Neural progenitor cell (in vitro differentiated cells): ENCODE data around the gene EXOC6B. TPM values are rescaled to one million over a fixed set of nuclear protein-coding genes. Genes with fewer than 3 reads are reported as not detected.

Experiments used
- DNase-seq: peaks from one replicate; pipeline ENCODE4 v3.0.0-alpha.2; 2016; ENCODE audit warnings: low spot score
- H2AFZ ChIP-seq: fragments of 200-600 bp; sonication (generic); replicated peaks from 2 replicates; pipeline ENCODE4 v1.6.1; 2016; ENCODE audit warnings: antibody characterized with exemption
- H3F3A ChIP-seq: fragments of 200-600 bp; sonication (generic); 2 replicates; pipeline ENCODE4 v1.6.1; 2016; ENCODE audit warnings: antibody characterized with exemption, low read depth
- H3K27ac ChIP-seq: fragments of 200-600 bp; sonication (generic); 2 replicates; pipeline ENCODE4 v1.5.1; 2016; ENCODE audit warnings: mild to moderate bottlenecking
- H3K27me3 ChIP-seq: fragments of 200-600 bp; sonication (generic); 2 replicates; pipeline ENCODE4 v1.6.1; 2016; ENCODE audit warnings: mild to moderate bottlenecking, moderate library complexity
- H3K36me3 ChIP-seq: fragments of 200-600 bp; sonication (generic); 2 replicates; pipeline ENCODE4 v1.5.1; 2016
- H3K4me1 ChIP-seq: fragments of 200-600 bp; sonication (generic); 2 replicates; pipeline ENCODE4 v1.6.1; 2016; ENCODE audit warnings: mixed run types
- H3K4me2 ChIP-seq: fragments of 200-600 bp; sonication (generic); 2 replicates; pipeline ENCODE4 v1.6.1; 2016
- H3K4me3 ChIP-seq: fragments of 200-600 bp; sonication (generic); 2 replicates; pipeline ENCODE4 v1.5.1; 2016
- H3K79me2 ChIP-seq: fragments of 200-600 bp; sonication (generic); 2 replicates; pipeline ENCODE4 v1.6.1; 2016; ENCODE audit warnings: low read depth
- H3K9ac ChIP-seq: fragments of 200-600 bp; sonication (generic); 2 replicates; pipeline ENCODE4 v1.6.1; 2016
- H3K9me3 ChIP-seq: fragments of 200-600 bp; sonication (generic); 2 replicates; pipeline ENCODE4 v1.5.1; 2016; ENCODE audit warnings: low read depth
- H4K20me1 ChIP-seq: fragments of 200-600 bp; sonication (generic); 2 replicates; pipeline ENCODE4 v1.6.1; 2016; ENCODE audit warnings: low read depth
- H3K27ac Mint-ChIP-seq: 3 replicates; pipeline ENCODE4 v1.8.0; 2021; ENCODE audit warnings: mixed read lengths
- H3K27me3 Mint-ChIP-seq: 2 replicates; pipeline ENCODE4 v1.8.0; 2022; ENCODE audit warnings: low read depth, mild to moderate bottlenecking, inconsistent platforms, moderate library complexity, mixed read lengths; ENCODE audit not compliant: insufficient read depth
- H3K36me3 Mint-ChIP-seq: 3 replicates; pipeline ENCODE4 v1.8.0; 2021; ENCODE audit warnings: mixed read lengths
- H3K4me1 Mint-ChIP-seq: 3 replicates; pipeline ENCODE4 v1.8.0; 2021; ENCODE audit warnings: mixed read lengths
- H3K4me3 Mint-ChIP-seq: 3 replicates; pipeline ENCODE4 v1.8.0; 2021; ENCODE audit warnings: mild to moderate bottlenecking, moderate library complexity, mixed read lengths
- H3K9me3 Mint-ChIP-seq: 3 replicates; pipeline ENCODE4 v1.8.0; 2020; ENCODE audit warnings: mixed read lengths
- CTCF ChIP-seq: fragments of 200-600 bp; sonication (generic); IDR thresholded peaks from 2 replicates; pipeline ENCODE4 v1.5.1; 2017; ENCODE audit warnings: antibody characterized with exemption, mild to moderate bottlenecking
- EZH2 ChIP-seq: fragments of 200-600 bp; sonication (generic); IDR thresholded peaks from 2 replicates; pipeline ENCODE4 v1.6.1; 2017; ENCODE audit warnings: antibody characterized with exemption, mild to moderate bottlenecking, moderate library complexity
- EZH2phosphoT487 ChIP-seq: fragments of 200-600 bp; sonication (generic); IDR thresholded peaks from 2 replicates; pipeline ENCODE4 v1.6.1; 2017; ENCODE audit warnings: antibody characterized with exemption
- total RNA-seq: library from RNA; depleted of rRNA; stranded (reverse); fragments of >200 nt; gene quantifications from 2 replicates; pipeline ENCODE4 v1.2.3, GENCODE V29; 2015; ENCODE audit warnings: low replicate concordance

Gene EXOC6B
- total RNA-seq, 1 donor from 2014 or later = 41.2 TPM

- no peak for TF ChIP-seq EZH2
- TF ChIP-seq EZH2phosphoT487 = no peak
- no peak for TF ChIP-seq CTCF
- Histone ChIP-seq H3K36me3 (no peaks in the 10 kb centered on the region), H3K4me2 (no peak overlapping the region), H3K4me3 (no peak overlapping the region), H4K20me1 (peaks cover 22% of the 10 kb centered on the region), H3K79me2 (no peaks in the 10 kb centered on the region), H3K9me3 (no peaks in the 10 kb centered on the region), H3K27ac (no peak overlapping the region), H2AFZ (no peak overlapping the region), H3K9ac (no peak overlapping the region), H3K4me1 (peaks cover 49% of the 10 kb centered on the region), H3K27me3 (peaks cover 79% of the 10 kb centered on the region), H3F3A (peaks cover 17% of the 10 kb centered on the region)
- Mint-ChIP-seq H3K36me3 (no peaks in the 10 kb centered on the region), H3K4me1 (peaks cover 29% of the 10 kb centered on the region), H3K27me3 (peaks cover 38% of the 10 kb centered on the region), H3K4me3 (no peak overlapping the region), H3K27ac (no peak overlapping the region), H3K9me3 (no peaks in the 10 kb centered on the region)
- no peak for DNase-seq
Measured at GRCh38 chr2:72141032-72141645, 684.7 kb downstream of the EXOC6B start.

GRCh38 chr2:72140621-72140960, 685.2 kb downstream of the EXOC6B start:
- Mint-ChIP-seq H3K27me3 (peaks cover 33% of the 10 kb centered on the region), H3K4me1 (peaks cover 28% of the 10 kb centered on the region), H3K27ac (no peak overlapping the region), H3K4me3 (no peak overlapping the region), H3K9me3 (no peaks in the 10 kb centered on the region), H3K36me3 (no peaks in the 10 kb centered on the region)
- TF ChIP-seq EZH2 = no peak
- TF ChIP-seq EZH2phosphoT487 = no peak
- no peak for TF ChIP-seq CTCF
- Histone ChIP-seq H3F3A (peaks cover 17% of the 10 kb centered on the region), H3K9me3 (no peaks in the 10 kb centered on the region), H3K4me1 (peaks cover 51% of the 10 kb centered on the region), H3K4me2 (no peak overlapping the region), H3K27me3 (peaks cover 74% of the 10 kb centered on the region), H3K4me3 (no peak overlapping the region), H4K20me1 (peaks cover 16% of the 10 kb centered on the region), H3K9ac (no peak overlapping the region), H2AFZ (no peak overlapping the region), H3K79me2 (no peaks in the 10 kb centered on the region), H3K36me3 (no peaks in the 10 kb centered on the region), H3K27ac (no peak overlapping the region)
- DNase-seq = no peak

GRCh38 chr2:72139874-72140620, 685.8 kb downstream of the EXOC6B start:
- H3K79me2 ChIP-seq = no peaks in the 10 kb centered on the region
- no peak overlapping the region for H3K4me2 ChIP-seq
- peaks cover 27% of the 10 kb centered on the region for H3K27me3 Mint-ChIP-seq
- H3K27me3 ChIP-seq = peaks cover 68% of the 10 kb centered on the region
- H3F3A ChIP-seq = peaks cover 15% of the 10 kb centered on the region
- TF ChIP-seq CTCF = no peak
- no peak for TF ChIP-seq EZH2phosphoT487
- TF ChIP-seq EZH2 = no peak
- no peaks in the 10 kb centered on the region for H3K36me3 Mint-ChIP-seq
- H3K4me1 Mint-ChIP-seq = peaks cover 25% of the 10 kb centered on the region
- DNase-seq = no peak
- H3K27ac ChIP-seq = no peak overlapping the region
- peaks cover 49% of the 10 kb centered on the region for H3K4me1 ChIP-seq
- no peak overlapping the region for H3K4me3 Mint-ChIP-seq
- H3K9me3 ChIP-seq = no peaks in the 10 kb centered on the region
- H3K36me3 ChIP-seq = no peaks in the 10 kb centered on the region
- H3K4me3 ChIP-seq = no peak overlapping the region
- no peaks in the 10 kb centered on the region for H3K9me3 Mint-ChIP-seq
- no peak overlapping the region for H3K9ac ChIP-seq
- peaks cover 14% of the 10 kb centered on the region for H4K20me1 ChIP-seq
- H3K27ac Mint-ChIP-seq = no peak overlapping the region
- no peak overlapping the region for H2AFZ ChIP-seq
